Mucosa of descending colon (tissue), 3 donors: ENCODE data around the gene MUC4. TPM values are rescaled to one million over a fixed set of nuclear protein-coding genes. Genes with fewer than 3 reads are reported as not detected.
"Not testable (repeated sequence)": the region's sequence is repeated elsewhere in the genome, so short reads cannot be mapped to it uniquely, and the experiment has no call there.

ENCODE experiments used
- ATAC-seq: fragments of 200-7000 bp; cut with Tn5 transposase; one replicate; pipeline ENCODE4 v1.9.1; 2020; ENCODE audit warnings: mild to moderate bottlenecking, moderate library complexity
- DNase-seq, 3 donors: peaks; one replicate each; pipeline ENCODE4 v3.0.0-alpha.2; 2020
- H3K36me3 ChIP-seq: fragments of 200-600 bp; one replicate; pipeline ENCODE4 v1.8.0; 2021; ENCODE audit warnings: low read depth, mild to moderate bottlenecking
- H3K4me1 ChIP-seq: fragments of 200-600 bp; one replicate; pipeline ENCODE4 v1.8.0; 2021; ENCODE audit warnings: low read depth, mild to moderate bottlenecking
- H3K4me3 ChIP-seq: fragments of 200-600 bp; one replicate; pipeline ENCODE4 v1.8.0; 2021; ENCODE audit warnings: mild to moderate bottlenecking
- H3K9me3 ChIP-seq: fragments of 200-600 bp; one replicate; pipeline ENCODE4 v1.8.0; 2021; ENCODE audit warnings: mild to moderate bottlenecking
- CTCF ChIP-seq: fragments of 200-600 bp; IDR thresholded peaks from one replicate; pipeline ENCODE4 v1.8.0; 2022; ENCODE audit warnings: antibody characterized with exemption, mild to moderate bottlenecking
- intact Hi-C, 2 donors: fragments of 100-400 bp; cut with DNase I in 1 of 2; cut with micrococcal nuclease in 1 of 2; formaldehyde crosslinking; loops; one replicate each; pipeline versions ENCODE4 v1.11.0 to v1.11.1; 2022; cut with DNase I, micrococcal nuclease
- total RNA-seq, 3 donors: library from RNA; stranded (reverse); fragmentation: NEBNext Ultra II Directional in 2 of 3; extraction: Animal tissue kit (Norgen Biotek cat#: 25700) in 2 of 3; gene quantifications; one replicate each; pipeline versions ENCODE4 v1.2.1 to v1.2.4, GENCODE V29; 2021 to 2023
- donor health status: DM: no; HTN: no; CAD: no; lungs with moderate emphysema.
- donor health status: DM: no; HTN: no; CAD: no.
- donor health status: DM: no; HTN: yes; CAD: no.

Gene MUC4
- total RNA-seq, 3 donors from 2014 or later = 170 to 415 (median 318) TPM

GRCh38 chr3:195717852-195718476, 93.8 kb downstream of the MUC4 start:
- Histone ChIP-seq H3K4me1 (peaks cover 10% of the 10 kb centered on the region), H3K36me3 (no peaks in the 10 kb centered on the region)
- intact Hi-C loops = no loop called here

GRCh38 chr3:195717416-195717815, 94.3 kb downstream of the MUC4 start:
- H3K36me3 ChIP-seq = no peaks in the 10 kb centered on the region
- intact Hi-C loops = no loop called here
- peaks cover 10% of the 10 kb centered on the region for H3K4me1 ChIP-seq
- ATAC-seq (no peak), DNase-seq (no peak)
- TF ChIP-seq CTCF = no peak
- H3K9me3 ChIP-seq = no peaks in the 10 kb centered on the region
- H3K4me3 ChIP-seq = no peak overlapping the region

More at GRCh38 chr3:195717852-195718476, 93.8 kb downstream of the MUC4 start:
- DNase-seq = no peak
- no peak for TF ChIP-seq CTCF
- ATAC-seq = no peak
- H3K4me3 ChIP-seq = no peak overlapping the region
- H3K9me3 ChIP-seq = no peaks in the 10 kb centered on the region

GRCh38 chr3:195715583-195716266, 96.0 kb downstream of the MUC4 start:
- Histone ChIP-seq H3K36me3 (peaks cover 9% of the 10 kb centered on the region), H3K4me1 (peaks cover 5% of the 10 kb centered on the region), H3K9me3 (no peaks in the 10 kb centered on the region), H3K4me3 (no peak overlapping the region)
- intact Hi-C loops = no loop called here
- peak; percentile 59 for ATAC-seq
- DNase-seq = peak in 1 of 3 donors; percentile 25
- no peak for TF ChIP-seq CTCF

DNA sequence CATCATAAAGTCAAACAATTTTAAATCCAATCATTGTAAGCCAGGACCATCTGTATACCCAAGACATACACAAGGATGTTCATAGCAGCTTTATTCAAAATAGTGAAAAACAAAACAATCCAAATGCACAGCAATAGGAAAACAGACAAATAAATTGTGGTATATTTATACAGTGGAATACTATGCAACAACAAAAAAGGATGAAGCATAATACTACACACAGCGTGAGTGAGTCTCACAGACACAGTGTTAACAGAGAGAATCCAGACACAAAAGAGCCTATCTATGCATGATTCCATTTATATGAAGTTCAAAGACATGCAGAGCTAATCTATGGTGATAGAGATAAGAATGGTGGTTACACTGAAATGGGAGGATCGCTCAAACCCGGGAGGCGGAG, 96.6 kb downstream of the MUC4 start:
- DNase-seq (no peak), ATAC-seq (no peak)
- H3K4me1 ChIP-seq = no peaks in the 10 kb centered on the region
- no peak for TF ChIP-seq CTCF
- H3K36me3 ChIP-seq = peaks cover 9% of the 10 kb centered on the region
- H3K4me3 ChIP-seq = no peak overlapping the region
- no peaks in the 10 kb centered on the region for H3K9me3 ChIP-seq
- intact Hi-C loops = no loop called here

- Histone ChIP-seq H3K4me3 (no peak overlapping the region), H3K4me1 (no peaks in the 10 kb centered on the region), H3K36me3 (peaks cover 9% of the 10 kb centered on the region), H3K9me3 (no peaks in the 10 kb centered on the region)
- ATAC-seq = no peak
- intact Hi-C loops = no loop called here
- TF ChIP-seq CTCF = no peak
- no peak for DNase-seq
Observed at GRCh38 chr3:195714380-195715011, 97.2 kb downstream of the MUC4 start.

DNA sequence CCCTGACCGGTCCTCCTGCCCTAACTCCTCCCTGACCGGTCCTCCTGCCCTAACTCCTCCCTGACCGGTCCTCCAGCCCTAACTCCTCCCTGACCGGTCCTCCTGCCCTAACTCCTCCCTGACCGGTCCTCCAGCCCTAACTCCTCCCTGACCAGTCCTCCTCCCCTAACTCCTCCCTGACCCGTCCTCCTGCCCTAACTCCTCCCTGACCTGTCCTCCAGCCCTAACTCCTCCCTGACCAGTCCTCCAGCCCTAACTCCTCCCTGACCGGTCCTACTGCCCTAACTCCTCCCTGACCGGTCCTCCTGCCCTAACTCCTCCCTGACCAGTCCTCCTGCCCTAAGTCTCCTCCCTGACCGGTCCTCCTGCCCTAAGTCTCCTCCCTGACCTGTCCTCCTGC, 98.6 kb downstream of the MUC4 start:
- DNase-seq, ATAC-seq, intact Hi-C loops: not testable (repeated sequence)

GRCh38 chr3:195712535-195712910, 99.2 kb downstream of the MUC4 start:
- H3K36me3 ChIP-seq, intact Hi-C loops, ATAC-seq: not testable (repeated sequence)

More for the DNA sequence above, 98.6 kb downstream of the MUC4 start:
- H3K9me3 ChIP-seq, H3K4me3 ChIP-seq, H3K36me3 ChIP-seq, H3K4me1 ChIP-seq: not testable (repeated sequence)

More at GRCh38 chr3:195712535-195712910, 99.2 kb downstream of the MUC4 start:
- not testable (repeated sequence) for H3K9me3 ChIP-seq, H3K4me1 ChIP-seq, DNase-seq, H3K4me3 ChIP-seq
